Mesendoderm (in vitro differentiated cells): ENCODE measurements around the gene TMCC3.

Experiments used
- DNase-seq: peaks from one replicate; pipeline ENCODE4 v3.0.0; 2013
- H2AK5ac ChIP-seq: 2 replicates; pipeline ENCODE4 v1.6.1; 2013; ENCODE audit warnings: low read length, inconsistent platforms
- H2BK120ac ChIP-seq: 2 replicates; pipeline ENCODE4 v1.6.1; 2013; ENCODE audit warnings: low read depth, mild to moderate bottlenecking, low read length, moderate library complexity, mixed read lengths
- H2BK15ac ChIP-seq: replicated peaks from 2 replicates; pipeline ENCODE4 v1.6.1; 2013; ENCODE audit warnings: low read depth, mild to moderate bottlenecking, moderate library complexity
- H2BK5ac ChIP-seq: 2 replicates; pipeline ENCODE4 v1.6.1; 2013; ENCODE audit warnings: low read length, inconsistent platforms
- H3K18ac ChIP-seq: 2 replicates; pipeline ENCODE4 v1.6.1; 2013; ENCODE audit warnings: mild to moderate bottlenecking, low read length, mixed read lengths
- H3K23ac ChIP-seq: one replicate; pipeline ENCODE4 v1.6.1; 2013; ENCODE audit warnings: low read length
- H3K27ac ChIP-seq: 2 replicates; pipeline ENCODE4 v1.5.1; 2013; ENCODE audit warnings: low read depth, mild to moderate bottlenecking, inconsistent platforms, low read length, moderate library complexity
- H3K27me3 ChIP-seq: 2 replicates; pipeline ENCODE4 v1.6.1; 2013; ENCODE audit warnings: low read length, control low read depth, mild to moderate bottlenecking, inconsistent platforms; ENCODE audit not compliant: insufficient read depth, poor library complexity
- H3K36me3 ChIP-seq: 2 replicates; pipeline ENCODE4 v1.6.1; 2013; ENCODE audit warnings: low read length, inconsistent platforms; ENCODE audit not compliant: control insufficient read depth, insufficient read depth
- H3K4ac ChIP-seq: one replicate; pipeline ENCODE4 v1.6.1; 2013; ENCODE audit warnings: low read depth, mild to moderate bottlenecking, low read length, moderate library complexity
- H3K4me1 ChIP-seq: 2 replicates; pipeline ENCODE4 v1.6.1; 2013; ENCODE audit warnings: low read depth, low read length, inconsistent platforms; ENCODE audit not compliant: control insufficient read depth
- H3K4me2 ChIP-seq: 2 replicates; pipeline ENCODE4 v1.6.1; 2013; ENCODE audit warnings: low read length
- H3K4me3 ChIP-seq: 2 replicates; pipeline ENCODE4 v1.5.1; 2013; ENCODE audit warnings: mild to moderate bottlenecking, low read length
- H3K56ac ChIP-seq: one replicate; pipeline ENCODE4 v1.6.1; 2013; ENCODE audit warnings: low read length
- H3K79me1 ChIP-seq: 2 replicates; pipeline ENCODE4 v1.6.1; 2013; ENCODE audit warnings: low read length, inconsistent platforms
- H3K79me2 ChIP-seq: 2 replicates; pipeline ENCODE4 v1.6.1; 2013; ENCODE audit warnings: mild to moderate bottlenecking, low read length; ENCODE audit not compliant: control insufficient read depth, insufficient read depth
- H3K9ac ChIP-seq: 2 replicates; pipeline ENCODE4 v1.6.1; 2013; ENCODE audit warnings: low read length, inconsistent platforms
- H4K5ac ChIP-seq: one replicate; pipeline ENCODE4 v1.6.1; 2013; ENCODE audit warnings: low read length
- H4K8ac ChIP-seq: one replicate; pipeline ENCODE4 v1.6.1; 2013; ENCODE audit warnings: low read depth, mild to moderate bottlenecking, control low read depth, low read length, moderate library complexity
- WGBS: extraction: QIAGEN DNeasy Blood & Tissue Kit; methylation state at CpG from one replicate; pipeline ENCODE4 v1.1.7; 2013; ENCODE audit warnings: low lambda C conversion rate, missing lambda C conversion rate; ENCODE audit not compliant: insufficient coverage; ENCODE audit errors: extremely low coverage; 5-methylcytosine and 5-hydroxymethylcytosine counted together

The TMCC3 gene

GRCh38 chr12:94677778-94678177 is 27.4 kb upstream of the TMCC3 start:
- H3K18ac ChIP-seq = no peak overlapping the region
- H4K5ac ChIP-seq = no peak overlapping the region
- no peak overlapping the region for H2BK120ac ChIP-seq

DNA sequence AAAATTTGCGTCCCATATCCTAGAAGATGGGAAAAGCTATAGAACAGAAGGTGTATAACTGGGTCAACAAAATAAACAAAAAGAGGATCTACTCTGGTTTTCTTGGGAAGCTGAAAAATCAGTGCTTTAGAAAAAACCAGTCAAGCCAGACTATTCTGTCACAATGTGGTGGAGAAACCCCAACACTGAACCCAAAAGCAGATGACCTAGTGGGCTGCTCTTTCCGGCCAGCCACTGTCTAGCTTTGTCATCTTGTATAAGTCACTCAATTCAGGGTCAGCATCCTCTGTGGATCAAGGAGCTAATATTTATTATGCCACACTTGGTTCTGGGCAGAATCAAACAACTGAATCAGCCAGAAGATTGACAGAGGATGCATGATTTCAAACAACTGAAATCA is 26.6 kb upstream of the TMCC3 start:
- no peak overlapping the region for H2BK120ac ChIP-seq
- no peaks in the 10 kb centered on the region for H3K36me3 ChIP-seq
- no peak overlapping the region for H3K4me2 ChIP-seq
- no peaks in the 10 kb centered on the region for H3K27me3 ChIP-seq
- no peak overlapping the region for H4K5ac ChIP-seq
- no peak overlapping the region for H3K4me3 ChIP-seq
- H3K27ac ChIP-seq = no peak overlapping the region
- H3K9ac ChIP-seq = no peak overlapping the region
- H3K56ac ChIP-seq = no peak overlapping the region
- no peaks in the 10 kb centered on the region for H3K79me2 ChIP-seq
- no peaks in the 10 kb centered on the region for H3K79me1 ChIP-seq
- no peak overlapping the region for H2BK5ac ChIP-seq
- no peak overlapping the region for H2AK5ac ChIP-seq
- no peaks in the 10 kb centered on the region for H3K4me1 ChIP-seq
- no peak overlapping the region for H3K18ac ChIP-seq
- no peak overlapping the region for H3K23ac ChIP-seq
- no peak for DNase-seq
- H3K4ac ChIP-seq = no peak overlapping the region
- WGBS = no CpG with 5 or more reads among the region's 2 CpGs
- H2BK15ac ChIP-seq = no peak overlapping the region
- H4K8ac ChIP-seq = no peak overlapping the region

More at GRCh38 chr12:94677778-94678177, 27.4 kb upstream of the TMCC3 start:
- Histone ChIP-seq H3K4me2 (no peak overlapping the region), H2BK15ac (no peak overlapping the region), H3K56ac (no peak overlapping the region), H3K9ac (no peak overlapping the region), H3K36me3 (no peaks in the 10 kb centered on the region), H3K79me2 (no peaks in the 10 kb centered on the region), H4K8ac (no peak overlapping the region), H3K79me1 (no peaks in the 10 kb centered on the region), H3K4me3 (no peak overlapping the region), H3K4ac (no peak overlapping the region), H3K27ac (no peak overlapping the region), H2BK5ac (no peak overlapping the region), H3K27me3 (no peaks in the 10 kb centered on the region), H2AK5ac (no peak overlapping the region), H3K4me1 (no peaks in the 10 kb centered on the region), H3K23ac (no peak overlapping the region)
- no peak for DNase-seq
- WGBS = no CpG with 5 or more reads among the region's 1 CpG

- Histone ChIP-seq H3K36me3 (no peaks in the 10 kb centered on the region), H4K8ac (no peak overlapping the region)
- no CpG with 5 or more reads among the region's 9 CpGs for WGBS
These were observed 25.8 kb upstream of the TMCC3 start for GRCh38 chr12:94676031-94676641.

DNA sequence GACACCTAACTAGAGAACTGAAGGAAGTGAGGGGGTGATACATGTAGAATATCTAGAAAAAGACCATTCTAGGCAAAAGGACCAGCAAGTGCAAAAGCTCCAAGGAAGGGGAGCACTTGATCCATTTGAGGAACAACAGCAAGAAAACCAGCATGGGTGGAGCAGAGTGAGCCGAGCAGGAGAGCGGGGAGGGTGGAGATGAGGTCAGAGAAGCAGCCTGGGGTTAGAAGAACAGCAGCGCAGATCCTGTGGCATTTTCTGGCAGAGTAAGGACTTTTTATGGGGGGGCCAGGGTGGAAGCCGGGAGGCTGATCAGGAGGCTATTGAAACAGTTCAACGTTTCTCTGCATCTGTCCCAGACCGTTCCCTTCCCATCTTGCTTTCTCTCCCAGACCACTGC is 24.5 kb upstream of the TMCC3 start:
- Histone ChIP-seq H3K18ac (no peak overlapping the region), H3K4me3 (no peak overlapping the region), H2AK5ac (no peak overlapping the region)

More at GRCh38 chr12:94676031-94676641, 25.8 kb upstream of the TMCC3 start:
- Histone ChIP-seq H3K4me2 (no peak overlapping the region), H3K27ac (no peak overlapping the region), H3K9ac (no peak overlapping the region), H3K4me1 (no peaks in the 10 kb centered on the region), H3K18ac (no peak overlapping the region), H3K4ac (no peak overlapping the region), H3K56ac (no peak overlapping the region), H2AK5ac (no peak overlapping the region), H2BK15ac (no peak overlapping the region), H2BK5ac (no peak overlapping the region), H2BK120ac (no peak overlapping the region), H3K4me3 (no peak overlapping the region), H3K79me1 (no peaks in the 10 kb centered on the region), H3K23ac (no peak overlapping the region), H4K5ac (no peak overlapping the region), H3K79me2 (no peaks in the 10 kb centered on the region), H3K27me3 (no peaks in the 10 kb centered on the region)
- peak; percentile 62 for DNase-seq

DNA sequence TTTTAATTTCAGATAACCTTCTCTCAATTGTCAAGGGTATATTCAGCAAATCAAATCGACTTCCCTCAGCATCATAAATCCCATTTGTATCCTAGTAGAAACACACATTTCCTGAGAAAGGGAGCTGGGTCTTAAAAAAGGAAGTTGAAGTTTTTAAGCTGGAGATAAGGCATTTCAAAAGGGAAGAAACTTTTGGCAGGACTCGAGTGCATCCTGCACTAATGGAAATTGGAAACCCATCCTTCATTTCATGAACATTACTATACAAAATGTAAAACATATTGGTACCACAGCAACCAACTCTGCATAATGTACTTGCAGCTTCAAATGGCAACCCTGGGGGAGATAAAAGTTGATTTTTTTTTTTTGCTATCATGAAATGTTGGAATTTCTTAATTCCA is 23.7 kb upstream of the TMCC3 start:
- Histone ChIP-seq H2BK120ac (no peak overlapping the region), H3K36me3 (no peaks in the 10 kb centered on the region), H3K56ac (no peak overlapping the region), H3K4me2 (no peak overlapping the region), H3K79me2 (no peaks in the 10 kb centered on the region), H2AK5ac (no peak overlapping the region), H3K4ac (no peak overlapping the region), H4K5ac (no peak overlapping the region), H2BK5ac (no peak overlapping the region), H3K27me3 (no peaks in the 10 kb centered on the region), H2BK15ac (no peak overlapping the region), H3K4me1 (no peaks in the 10 kb centered on the region), H3K9ac (no peak overlapping the region), H4K8ac (no peak overlapping the region), H3K79me1 (no peaks in the 10 kb centered on the region), H3K27ac (no peak overlapping the region), H3K4me3 (no peak overlapping the region), H3K23ac (no peak overlapping the region), H3K18ac (no peak overlapping the region)
- DNase-seq = no peak
- WGBS = no CpG with 5 or more reads among the region's 2 CpGs

More for the DNA sequence above, 24.5 kb upstream of the TMCC3 start:
- Histone ChIP-seq H4K8ac (no peak overlapping the region), H3K56ac (no peak overlapping the region), H3K27me3 (no peaks in the 10 kb centered on the region), H4K5ac (no peak overlapping the region), H3K36me3 (no peaks in the 10 kb centered on the region), H3K4me2 (no peak overlapping the region), H3K23ac (no peak overlapping the region), H2BK15ac (no peak overlapping the region), H3K79me2 (no peaks in the 10 kb centered on the region), H3K79me1 (no peaks in the 10 kb centered on the region), H3K9ac (no peak overlapping the region), H3K4ac (no peak overlapping the region), H2BK5ac (no peak overlapping the region), H3K4me1 (no peaks in the 10 kb centered on the region), H2BK120ac (no peak overlapping the region), H3K27ac (no peak overlapping the region)
- DNase-seq = no peak
- WGBS = no CpG with 5 or more reads among the region's 6 CpGs

DNA sequence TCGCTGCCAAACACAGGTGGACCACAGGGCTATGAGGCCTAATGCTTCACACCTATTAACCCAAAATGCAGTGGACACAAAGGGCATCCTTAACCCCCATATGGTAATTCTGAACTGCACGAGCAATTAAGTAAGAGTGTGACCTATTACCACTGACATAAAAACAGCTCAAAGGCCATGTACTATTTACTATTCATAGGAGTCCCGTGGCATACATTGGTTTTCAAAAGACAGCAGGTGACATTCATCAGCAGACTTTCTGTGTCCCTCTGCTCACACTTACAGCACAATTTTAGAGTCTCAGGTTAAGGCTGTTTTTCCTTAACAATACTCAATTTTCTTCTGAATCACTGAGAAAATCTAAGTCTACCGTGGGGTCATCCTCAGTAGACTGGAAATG is 23.1 kb upstream of the TMCC3 start:
- H3K9ac ChIP-seq = no peak overlapping the region
- H3K79me2 ChIP-seq = no peaks in the 10 kb centered on the region
- no peak overlapping the region for H2BK15ac ChIP-seq
- no peak overlapping the region for H3K4me3 ChIP-seq
- no peak overlapping the region for H4K8ac ChIP-seq
- H4K5ac ChIP-seq = no peak overlapping the region
- H3K27me3 ChIP-seq = no peaks in the 10 kb centered on the region
- no peak overlapping the region for H3K56ac ChIP-seq
- H3K4me2 ChIP-seq = no peak overlapping the region
- H3K79me1 ChIP-seq = no peaks in the 10 kb centered on the region
- no peak overlapping the region for H2BK5ac ChIP-seq
- no peak overlapping the region for H2BK120ac ChIP-seq
- H3K27ac ChIP-seq = no peak overlapping the region
- H3K23ac ChIP-seq = no peak overlapping the region
- H3K4me1 ChIP-seq = no peaks in the 10 kb centered on the region
- H3K4ac ChIP-seq = no peak overlapping the region
- no CpG with 5 or more reads among the region's 4 CpGs for WGBS
- no peak for DNase-seq
- H2AK5ac ChIP-seq = no peak overlapping the region
- H3K36me3 ChIP-seq = no peaks in the 10 kb centered on the region
- no peak overlapping the region for H3K18ac ChIP-seq
